ENCODE data around the gene TBX21. TPM values are rescaled to one million over a fixed set of nuclear protein-coding genes. Genes with fewer than 3 reads are reported as not detected.

The TBX21 gene
- total and polyA plus RNA-seq, 10 donors, result 2.6 to 21.7 (median 11.5) TPM

DNA sequence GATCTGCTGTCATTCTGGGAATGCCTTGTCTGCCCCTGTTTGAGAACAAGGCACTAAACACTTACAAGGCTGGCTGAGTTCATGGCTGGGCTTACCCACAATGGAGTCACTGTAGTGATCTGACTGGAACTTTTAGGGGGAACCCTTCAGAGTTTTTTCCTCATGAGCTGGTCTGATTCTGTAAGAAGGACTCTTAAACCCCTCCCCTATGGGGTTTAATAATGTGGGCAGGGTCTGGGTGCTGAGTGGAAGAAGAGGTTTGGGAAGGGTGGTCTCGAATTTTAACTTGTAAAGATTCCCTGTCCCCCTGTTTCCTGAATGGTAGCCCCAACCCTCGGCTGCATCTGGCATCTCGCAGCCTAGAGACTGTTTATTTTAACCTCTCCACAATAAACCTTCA, 58.0 kb downstream of the TBX21 start:
- H3K27ac ChIP-seq, result no peak overlapping the region
- peaks cover 9 to 16% (median 10%) of the 10 kb centered on the region in 6 donors for H3K4me1 ChIP-seq
- WGBS, 5 donors, result 31 to 48% (median 40%) methylated on average over 3 of the region's 3 CpGs
- intact Hi-C loops (cut with DNase I; ENCODE audit: low total_unique reads), result loop anchor here (10.0 kb wide), 1 partner anchor 96 kb away; the partner anchor contains the start of gene TBKBP1
- H3K27me3 ChIP-seq (replicated peaks in 1 of 7), result peaks cover 0 to 95% (median 65%) of the 10 kb centered on the region in 7 donors
- no peak for TF ChIP-seq CTCF (IDR thresholded peaks at IDR 0.05 in 8 of 11, conservative IDR thresholded peaks at IDR 0.05 in 3 of 11)
- no peak for TF ChIP-seq POLR2A (IDR thresholded peaks at IDR 0.05)
- TF ChIP-seq POLR2AphosphoS5 (IDR thresholded peaks at IDR 0.05), result no peak
- no peaks in the 10 kb centered on the region for H3K36me3 ChIP-seq
- no peaks in the 10 kb centered on the region for H3K9me3 ChIP-seq
- no peak for DNase-seq
- H3K4me3 ChIP-seq, result no peak overlapping the region

DNA sequence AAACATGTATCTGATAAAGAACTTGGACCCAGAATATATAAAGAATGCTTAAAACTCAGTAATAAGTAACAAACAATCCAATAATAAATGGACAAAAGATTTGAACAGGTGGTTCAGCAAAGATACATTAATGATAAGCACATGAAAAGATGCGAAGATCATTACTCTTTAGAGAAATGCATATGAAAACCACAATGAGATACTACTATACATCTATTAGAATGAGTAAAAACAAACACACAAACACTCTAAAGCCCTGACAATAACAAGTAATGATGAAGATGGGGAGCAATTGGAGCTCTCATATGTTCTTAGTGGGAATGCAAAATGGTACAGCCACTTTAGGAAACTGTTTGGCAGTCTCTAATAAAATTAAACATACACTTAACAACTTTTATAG, 59.4 kb downstream of the TBX21 start:
- H3K27ac ChIP-seq, result no peak overlapping the region
- H3K4me3 ChIP-seq, result no peak overlapping the region
- H3K4me1 ChIP-seq, result peaks cover 9 to 16% (median 10%) of the 10 kb centered on the region in 6 donors
- intact Hi-C loops (cut with DNase I; ENCODE audit: low total_unique reads), result loop anchor here (10.0 kb wide), 1 partner anchor 98 kb away; the partner anchor contains the start of gene TBKBP1
- no peaks in the 10 kb centered on the region for H3K9me3 ChIP-seq
- H3K27me3 ChIP-seq (replicated peaks in 1 of 7), result peaks cover 0 to 90% (median 62%) of the 10 kb centered on the region in 7 donors
- 76 to 94% (median 80%) methylated on average over 1 of the region's 1 CpG for WGBS, 5 donors
- DNase-seq, result no peak
- no peak for TF ChIP-seq CTCF (IDR thresholded peaks at IDR 0.05 in 8 of 11, conservative IDR thresholded peaks at IDR 0.05 in 3 of 11)
- no peak for TF ChIP-seq POLR2A (IDR thresholded peaks at IDR 0.05)
- TF ChIP-seq POLR2AphosphoS5 (IDR thresholded peaks at IDR 0.05), result no peak
- no peaks in the 10 kb centered on the region for H3K36me3 ChIP-seq

DNA sequence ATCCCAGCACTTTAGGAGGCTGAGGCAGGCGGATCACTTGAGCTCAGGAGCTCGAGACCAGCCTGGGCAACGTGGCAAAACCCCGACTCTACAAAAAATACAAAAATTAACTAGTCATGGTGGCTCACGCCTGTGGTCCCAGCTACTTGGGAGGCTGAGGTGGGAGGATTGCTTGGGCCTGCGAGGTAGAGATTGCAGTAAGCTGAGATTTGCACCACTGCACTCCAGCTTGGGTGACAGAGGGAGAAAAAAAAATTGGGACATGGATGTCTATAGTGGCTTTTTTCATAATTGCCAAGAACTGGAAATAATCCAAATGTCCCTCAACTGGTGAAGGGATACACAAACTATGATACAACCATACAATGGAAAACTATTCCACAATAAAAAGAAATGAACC, 59.9 kb downstream of the TBX21 start:
- intact Hi-C loops (cut with DNase I; ENCODE audit: low total_unique reads), result loop anchor here (10.0 kb wide), 1 partner anchor 98 kb away; the partner anchor contains the start of gene TBKBP1
- DNase-seq, result no peak
- WGBS, 5 donors, result 57 to 73% (median 70%) methylated on average over 6 of the region's 6 CpGs
- Histone ChIP-seq H3K27me3 (replicated peaks in 1 of 7) (peaks cover 0 to 85% (median 59%) of the 10 kb centered on the region in 7 donors), H3K4me1 (peaks cover 9 to 16% (median 10%) of the 10 kb centered on the region in 6 donors), H3K4me3 (no peak overlapping the region), H3K9me3 (no peaks in the 10 kb centered on the region), H3K27ac (no peak overlapping the region), H3K36me3 (no peaks in the 10 kb centered on the region)
- no peak for TF ChIP-seq POLR2AphosphoS5 (IDR thresholded peaks at IDR 0.05)
- TF ChIP-seq CTCF (IDR thresholded peaks at IDR 0.05 in 8 of 11, conservative IDR thresholded peaks at IDR 0.05 in 3 of 11), result no peak
- TF ChIP-seq POLR2A (IDR thresholded peaks at IDR 0.05), result no peak

Other genes with a start within 250 kb of the TBX21 start
- 100 to 1,000 TPM in 6 of 7 donors, 10 to 100 TPM in 1; 97.0 to 165 (median 114) TPM for gene NPEPPS, start 202.1 kb upstream of the TBX21 start, total RNA-seq
- 10 to 100 TPM; 19.2 to 28.6 (median 25.2) TPM for gene NPEPPS, start 202.1 kb upstream of the TBX21 start, polyA plus RNA-seq
- gene KPNB1, start 83.3 kb upstream of the TBX21 start, total RNA-seq, result 100 to 1,000 TPM; 232 to 331 (median 259) TPM
- 10 to 100 TPM; 37.0 to 56.7 (median 49.0) TPM for gene KPNB1, start 83.3 kb upstream of the TBX21 start, polyA plus RNA-seq
- gene TBKBP1, start 39.1 kb upstream of the TBX21 start, total RNA-seq, result 10 to 100 TPM; 11.6 to 28.0 (median 19.6) TPM
- gene TBKBP1, start 39.1 kb upstream of the TBX21 start, polyA plus RNA-seq, result 10 to 100 TPM in 2 of 3 donors, 1 to 10 TPM in 1; 3.8 to 25.7 (median 10.2) TPM
- gene OSBPL7, start 88.6 kb downstream of the TBX21 start, total RNA-seq, result 10 to 100 TPM; 17.3 to 33.3 (median 23.0) TPM
- 10 to 100 TPM in 2 of 3 donors, 1 to 10 TPM in 1; 7.7 to 17.7 (median 10.7) TPM for gene OSBPL7, start 88.6 kb downstream of the TBX21 start, polyA plus RNA-seq
- 10 to 100 TPM; 24.4 to 46.1 (median 32.2) TPM for gene MRPL10, start 98.3 kb downstream of the TBX21 start, total RNA-seq
- 10 to 100 TPM; 27.2 to 42.3 (median 36.2) TPM for gene MRPL10, start 98.3 kb downstream of the TBX21 start, polyA plus RNA-seq
- 1 to 10 TPM in 3 of 7 donors, under 1 TPM in 4; 0.42 to 1.3 (median 0.66) TPM for gene LRRC46, start 98.4 kb downstream of the TBX21 start, total RNA-seq
- gene LRRC46, start 98.4 kb downstream of the TBX21 start, polyA plus RNA-seq, result 1 to 10 TPM; 1.0 to 1.4 (median 1.2) TPM
- gene SCRN2, start 108.0 kb downstream of the TBX21 start, total RNA-seq, result 10 to 100 TPM; 37.5 to 59.4 (median 49.0) TPM
- gene SCRN2, start 108.0 kb downstream of the TBX21 start, polyA plus RNA-seq, result 10 to 100 TPM; 38.9 to 58.0 (median 50.4) TPM
- gene SP6, start 117.9 kb downstream of the TBX21 start, total RNA-seq, result 1 to 10 TPM in 5 of 7 donors, under 1 TPM in 2; 0.19 to 3.0 (median 2.0) TPM
- under 1 TPM; 0.11 to 0.90 (median 0.27) TPM for gene SP6, start 117.9 kb downstream of the TBX21 start, polyA plus RNA-seq
- gene SP2, start 163.0 kb downstream of the TBX21 start, total RNA-seq, result 10 to 100 TPM; 11.9 to 22.6 (median 18.2) TPM
- 10 to 100 TPM in 1 of 3 donors, 1 to 10 TPM in 2; 4.5 to 10.7 (median 5.5) TPM for gene SP2, start 163.0 kb downstream of the TBX21 start, polyA plus RNA-seq
- gene PNPO, start 208.3 kb downstream of the TBX21 start, total RNA-seq, result 10 to 100 TPM; 23.6 to 28.9 (median 28.1) TPM
- 10 to 100 TPM in 1 of 3 donors, 1 to 10 TPM in 2; 6.1 to 13.0 (median 8.5) TPM for gene PNPO, start 208.3 kb downstream of the TBX21 start, polyA plus RNA-seq
- not detected for gene PRR15L, start 224.6 kb downstream of the TBX21 start, total RNA-seq
- gene PRR15L, start 224.6 kb downstream of the TBX21 start, polyA plus RNA-seq, result under 1 TPM in 1 of 3 donors, not detected in 2; 0.16 TPM
- 100 to 1,000 TPM; 216 to 380 (median 235) TPM for gene CDK5RAP3, start 237.9 kb downstream of the TBX21 start, total RNA-seq
- gene CDK5RAP3, start 237.9 kb downstream of the TBX21 start, polyA plus RNA-seq, result 1,000 to 10,000 TPM in 1 of 3 donors, 100 to 1,000 TPM in 2; 328 to 1,020 (median 665) TPM

Measured in spleen (tissue), 11 donors.